Stomach smooth muscle (tissue), 2 donors: ENCODE measurements around the gene TRAPPC6A.

ENCODE experiments used
- H3K27ac ChIP-seq: one replicate; pipeline ENCODE4 v1.7.0; 2013; ENCODE audit warnings: mild to moderate bottlenecking, low read length, inconsistent platforms
- H3K27me3 ChIP-seq, 2 donors: one replicate each; pipeline ENCODE4 v1.7.0; 2013; ENCODE audit warnings: low read length in 2 of 2; ENCODE audit not compliant: insufficient read depth in 2 of 2, control insufficient read depth in 1 of 2
- H3K36me3 ChIP-seq, 2 donors: one replicate each; pipeline ENCODE4 v1.7.0; 2013; ENCODE audit warnings: low read length in 2 of 2; ENCODE audit not compliant: control insufficient read depth in 2 of 2, insufficient read depth in 2 of 2
- H3K4me1 ChIP-seq: one replicate; pipeline ENCODE4 v1.7.0; 2013; ENCODE audit warnings: low read length; ENCODE audit not compliant: control insufficient read depth, insufficient read depth
- H3K4me3 ChIP-seq, 2 donors: one replicate each; pipeline ENCODE4 v1.7.0; 2013; ENCODE audit warnings: low read length in 2 of 2
- H3K9ac ChIP-seq, 2 donors: one replicate each; pipeline ENCODE4 v1.7.0; 2013; ENCODE audit warnings: low read length in 2 of 2, mild to moderate bottlenecking in 1 of 2
- H3K9me3 ChIP-seq, 2 donors: one replicate each; pipeline ENCODE4 v1.7.0; 2013; ENCODE audit warnings: low read length in 2 of 2; ENCODE audit not compliant: control insufficient read depth in 2 of 2
- donor health status: healthy.
- donor health status: Pancreatic carcinoma.

TRAPPC6A gene

DNA sequence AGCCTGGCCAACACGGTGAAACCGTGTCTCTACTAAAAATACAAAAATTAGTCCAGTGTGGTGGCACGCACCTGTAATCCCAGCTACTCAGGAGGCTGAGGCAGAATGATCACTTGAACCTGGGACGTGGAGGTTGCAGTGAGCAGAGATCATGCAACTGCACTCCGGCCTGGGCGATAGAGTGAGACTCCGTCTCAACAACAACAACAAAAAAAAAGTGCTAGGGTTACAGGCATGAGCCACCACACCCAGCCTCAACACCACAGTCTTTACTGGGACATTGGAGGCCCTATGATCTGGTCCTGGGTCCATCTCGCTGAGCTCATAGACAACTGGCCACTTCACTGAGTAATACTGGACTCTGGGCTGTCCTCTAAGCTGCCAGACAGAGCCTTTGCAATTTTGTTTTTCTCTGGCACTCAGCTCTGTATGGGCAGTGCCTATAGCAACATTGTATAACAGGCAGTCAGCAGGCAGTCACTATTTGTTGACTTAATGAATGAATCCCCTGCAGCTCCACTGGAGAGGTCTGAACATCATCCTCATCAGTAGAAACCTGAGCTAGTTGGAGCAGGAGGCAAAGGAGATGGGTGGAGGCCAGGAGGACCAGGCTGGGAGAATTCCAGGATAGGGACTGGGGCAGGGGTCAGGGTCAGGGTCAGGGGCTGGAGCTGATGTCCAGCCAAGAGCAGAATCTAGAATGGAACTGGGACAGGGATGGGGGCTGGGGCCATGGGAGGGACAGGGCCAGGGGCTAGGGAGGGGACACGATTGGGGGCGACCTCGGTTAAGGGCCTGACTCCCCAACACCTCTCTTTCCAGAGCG is 8.7 kb upstream of the TRAPPC6A start:
- Histone ChIP-seq H3K9me3 (no peaks in the 10 kb centered on the region), H3K4me3 (no peak overlapping the region), H3K9ac (no peak overlapping the region), H3K4me1 (peaks cover under 1% of the 10 kb centered on the region), H3K27ac (no peak overlapping the region), H3K27me3 (no peaks in the 10 kb centered on the region), H3K36me3 (peaks cover 0 to 2% of the 10 kb centered on the region in 2 donors)

DNA sequence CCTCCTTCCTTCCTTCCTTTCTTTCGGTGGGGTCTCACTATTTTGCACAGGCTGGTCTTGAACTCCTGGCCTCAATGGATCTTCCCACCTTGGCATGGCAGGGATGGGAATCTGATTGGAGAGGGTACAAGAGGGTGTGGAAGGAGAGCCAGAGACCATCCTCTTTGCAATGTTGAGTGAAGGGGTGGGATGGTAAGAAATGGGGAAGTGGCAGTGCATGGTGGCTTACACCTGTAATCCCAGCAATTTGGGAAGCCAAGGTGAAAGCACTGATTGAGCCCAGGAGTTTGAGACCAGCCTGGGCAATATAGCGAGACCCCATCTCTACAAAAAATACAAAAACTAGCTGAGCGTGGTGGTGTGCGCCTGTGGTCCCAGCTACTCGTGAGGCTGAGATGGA is 6.1 kb upstream of the TRAPPC6A start:
- H3K4me1 ChIP-seq = peaks cover 23% of the 10 kb centered on the region
- H3K4me3 ChIP-seq = no peak overlapping the region
- no peaks in the 10 kb centered on the region for H3K9me3 ChIP-seq
- no peak overlapping the region for H3K9ac ChIP-seq
- H3K36me3 ChIP-seq = peaks cover 0 to 10% of the 10 kb centered on the region in 2 donors
- no peak overlapping the region for H3K27ac ChIP-seq
- no peaks in the 10 kb centered on the region for H3K27me3 ChIP-seq

DNA sequence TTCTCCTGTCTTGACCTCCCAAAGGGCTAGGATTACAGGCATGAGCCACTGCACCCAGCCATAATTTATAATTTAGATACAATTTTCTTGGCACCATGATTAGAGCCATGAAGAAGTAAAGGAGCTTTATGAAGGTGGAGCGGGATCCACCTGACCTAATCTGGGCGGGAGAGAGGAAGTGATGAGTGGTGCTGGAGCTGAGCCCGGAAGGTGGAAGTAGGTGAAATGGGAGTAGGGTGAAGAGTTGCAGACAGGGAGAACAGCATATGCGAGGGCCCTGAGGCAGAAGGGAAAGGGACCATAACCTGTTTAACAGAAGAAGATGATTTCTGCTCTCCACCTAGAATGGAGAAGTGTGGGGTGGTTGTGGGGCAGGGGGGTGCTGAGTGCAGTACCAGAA is 4.7 kb upstream of the TRAPPC6A start:
- peaks cover 28% of the 10 kb centered on the region for H3K4me1 ChIP-seq
- H3K27me3 ChIP-seq = no peaks in the 10 kb centered on the region
- no peak overlapping the region for H3K27ac ChIP-seq
- H3K9ac ChIP-seq = no peak overlapping the region
- peaks cover 0 to 10% of the 10 kb centered on the region in 2 donors for H3K36me3 ChIP-seq
- no peak overlapping the region for H3K4me3 ChIP-seq
- no peaks in the 10 kb centered on the region for H3K9me3 ChIP-seq

- H3K9me3 ChIP-seq = no peaks in the 10 kb centered on the region
- H3K4me1 ChIP-seq = peaks cover 37% of the 10 kb centered on the region
- peak overlapping the region in 1 of 2 donors; percentile 32 for H3K9ac ChIP-seq
- no peak overlapping the region for H3K27ac ChIP-seq
- H3K27me3 ChIP-seq = no peaks in the 10 kb centered on the region
- no peak overlapping the region for H3K4me3 ChIP-seq
- peaks cover 0 to 10% of the 10 kb centered on the region in 2 donors for H3K36me3 ChIP-seq
Measured at GRCh38 chr19:45180936-45181335, 2.9 kb upstream of the TRAPPC6A start.

DNA sequence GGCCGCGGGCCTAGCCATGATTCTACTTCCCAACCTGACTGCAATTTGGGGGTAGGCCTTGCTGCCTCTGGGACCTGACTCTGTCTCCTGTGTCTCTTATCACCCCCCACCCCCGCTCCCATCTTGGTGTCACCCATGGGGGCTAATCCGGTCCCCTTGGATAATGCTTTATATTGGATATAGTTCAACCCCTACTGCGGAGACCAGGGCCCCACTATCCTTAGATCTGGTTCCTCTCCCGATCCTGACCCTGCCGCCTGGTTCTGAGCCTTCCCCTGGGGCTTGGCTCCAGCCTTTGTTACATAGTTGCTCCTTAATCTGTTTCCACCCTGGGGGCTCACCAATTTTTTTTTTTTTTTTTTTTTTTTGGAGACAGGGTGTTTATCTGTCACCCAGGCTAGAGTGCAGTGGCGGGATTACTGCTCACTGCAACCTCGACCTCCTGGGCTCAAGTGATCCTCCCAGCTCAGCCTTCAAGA is 1.9 kb upstream of the TRAPPC6A start:
- Histone ChIP-seq H3K9ac (peak overlapping the region; percentile 48 to 64), H3K36me3 (peaks cover 0 to 10% of the 10 kb centered on the region in 2 donors), H3K4me1 (peaks cover 37% of the 10 kb centered on the region), H3K9me3 (no peaks in the 10 kb centered on the region), H3K27me3 (no peaks in the 10 kb centered on the region), H3K4me3 (peak overlapping the region; percentile 55 to 100), H3K27ac (peak overlapping the region; percentile 18)

- Histone ChIP-seq H3K4me3 (peak overlapping the region; percentile 98 to 100), H3K27ac (peak overlapping the region; percentile 84), H3K9me3 (no peaks in the 10 kb centered on the region), H3K36me3 (peaks cover 0 to 10% of the 10 kb centered on the region in 2 donors), H3K27me3 (no peaks in the 10 kb centered on the region), H3K9ac (peak overlapping the region; percentile 84 to 89), H3K4me1 (peaks cover 37% of the 10 kb centered on the region)
Measured at GRCh38 chr19:45179072-45179891, 1.2 kb upstream of the TRAPPC6A start.

- Histone ChIP-seq H3K36me3 (peaks cover 0 to 10% of the 10 kb centered on the region in 2 donors), H3K9me3 (no peaks in the 10 kb centered on the region), H3K4me3 (peak within 1 kb of the TSS; percentile 98 to 100), H3K27me3 (no peaks in the 10 kb centered on the region), H3K4me1 (peaks cover 37% of the 10 kb centered on the region), H3K9ac (peak within 1 kb of the TSS; percentile 84 to 89), H3K27ac (peak within 1 kb of the TSS; percentile 89)
Measured at GRCh38 chr19:45178262-45179071, 430 bp upstream of the TRAPPC6A start, which contains the start of gene BLOC1S3. BLOC1S3 (plus strand) TSS chr19:45178784; CDS start chr19:45179297, 513 bp downstream.

GRCh38 chr19:45175515-45176345 is 2.3 kb downstream of the TRAPPC6A start:
- no peaks in the 10 kb centered on the region for H3K36me3 ChIP-seq
- H3K4me1 ChIP-seq = peaks cover 29% of the 10 kb centered on the region
- no peaks in the 10 kb centered on the region for H3K27me3 ChIP-seq
- H3K4me3 ChIP-seq = no peak overlapping the region
- H3K9me3 ChIP-seq = no peaks in the 10 kb centered on the region
- no peak overlapping the region for H3K9ac ChIP-seq
- H3K27ac ChIP-seq = no peak overlapping the region

DNA sequence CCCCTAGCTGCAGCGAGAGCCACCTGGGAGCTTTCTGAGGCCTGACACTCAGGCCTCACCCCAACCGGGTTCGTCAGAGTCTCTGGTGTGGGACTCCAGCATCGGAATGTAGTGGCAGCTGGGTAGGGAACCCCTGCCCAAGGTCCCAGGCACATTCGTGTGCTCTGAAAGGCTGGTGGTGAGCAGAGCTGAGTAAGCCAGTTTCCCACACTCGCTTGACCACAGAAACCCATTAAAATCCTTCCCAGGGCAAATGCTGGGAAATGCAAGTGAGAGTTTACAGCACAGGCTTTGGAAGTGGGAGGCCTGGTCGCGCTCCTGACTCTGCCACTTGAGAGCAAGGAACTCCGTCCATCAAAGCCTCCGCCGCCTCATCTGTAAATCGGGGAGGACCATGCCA is 4.2 kb downstream of the TRAPPC6A start:
- Histone ChIP-seq H3K9ac (no peak overlapping the region), H3K27ac (no peak overlapping the region), H3K36me3 (no peaks in the 10 kb centered on the region), H3K4me3 (no peak overlapping the region), H3K4me1 (peaks cover 11% of the 10 kb centered on the region), H3K27me3 (no peaks in the 10 kb centered on the region), H3K9me3 (no peaks in the 10 kb centered on the region)
